Nephron progenitor cell (in vitro differentiated cells): ENCODE data around the gene DUS2.
"Not testable (repeated sequence)": the region's sequence is repeated elsewhere in the genome, so short reads cannot be mapped to it uniquely, and the experiment has no call there.

Source experiments
- DNase-seq: peaks from one replicate; pipeline ENCODE4 v3.0.0; 2021
- H3K27ac Mint-ChIP-seq: 2 replicates; pipeline ENCODE4 v1.8.0; 2021; ENCODE audit warnings: mild to moderate bottlenecking, moderate library complexity, mixed read lengths
- H3K27me3 Mint-ChIP-seq: 2 replicates; pipeline ENCODE4 v1.8.0; 2021; ENCODE audit warnings: mild to moderate bottlenecking, low read depth, mixed read lengths; ENCODE audit not compliant: poor library complexity
- H3K36me3 Mint-ChIP-seq: 2 replicates; pipeline ENCODE4 v1.8.0; 2021; ENCODE audit warnings: low read depth, mixed read lengths
- H3K4me1 Mint-ChIP-seq: 2 replicates; pipeline ENCODE4 v1.8.0; 2021; ENCODE audit warnings: mixed read lengths
- H3K4me3 Mint-ChIP-seq: 2 replicates; pipeline ENCODE4 v1.8.0; 2021; ENCODE audit warnings: mild to moderate bottlenecking, moderate library complexity, mixed read lengths
- H3K9me3 Mint-ChIP-seq: 2 replicates; pipeline ENCODE4 v1.8.0; 2021; ENCODE audit warnings: mild to moderate bottlenecking, moderate library complexity, mixed read lengths
- CTCF ChIP-seq: fragments of 200-600 bp; sonication (generic); IDR thresholded peaks from 2 replicates; pipeline ENCODE4 v1.5.0; 2021; ENCODE audit warnings: antibody characterized with exemption

The DUS2 gene

GRCh38 chr16:68113059-68113761, 90.1 kb downstream of the DUS2 start:
- TF ChIP-seq CTCF, result no peak
- Mint-ChIP-seq H3K4me3 (peak overlapping the region; percentile 6), H3K27me3 (peaks cover 5% of the 10 kb centered on the region), H3K27ac (peak overlapping the region; percentile 77), H3K9me3 (peaks cover 61% of the 10 kb centered on the region), H3K4me1 (peaks cover 11% of the 10 kb centered on the region), H3K36me3 (peaks cover 65% of the 10 kb centered on the region)
- DNase-seq, result peak; percentile 6

GRCh38 chr16:68113765-68114240, 90.7 kb downstream of the DUS2 start:
- peak overlapping the region; percentile 77 for H3K27ac Mint-ChIP-seq
- peaks cover 5% of the 10 kb centered on the region for H3K27me3 Mint-ChIP-seq
- H3K9me3 Mint-ChIP-seq, result peaks cover 55% of the 10 kb centered on the region
- no peak for DNase-seq
- no peak overlapping the region for H3K4me3 Mint-ChIP-seq
- no peak for TF ChIP-seq CTCF
- peaks cover 11% of the 10 kb centered on the region for H3K4me1 Mint-ChIP-seq
- H3K36me3 Mint-ChIP-seq, result peaks cover 64% of the 10 kb centered on the region

- H3K27ac Mint-ChIP-seq, DNase-seq, H3K4me3 Mint-ChIP-seq, H3K27me3 Mint-ChIP-seq: not testable (repeated sequence)
- Mint-ChIP-seq H3K4me1 (peaks cover 17% of the 10 kb centered on the region), H3K9me3 (peaks cover 44% of the 10 kb centered on the region), H3K36me3 (peaks cover 60% of the 10 kb centered on the region)
Measured at GRCh38 chr16:68114939-68115338, 91.9 kb downstream of the DUS2 start.

GRCh38 chr16:68115851-68116250, 92.8 kb downstream of the DUS2 start:
- no peak for TF ChIP-seq CTCF
- Mint-ChIP-seq H3K4me3 (no peak overlapping the region), H3K9me3 (peaks cover 36% of the 10 kb centered on the region), H3K27ac (no peak overlapping the region), H3K36me3 (peaks cover 53% of the 10 kb centered on the region), H3K27me3 (peaks cover 5% of the 10 kb centered on the region), H3K4me1 (peaks cover 17% of the 10 kb centered on the region)
- DNase-seq, result no peak

- H3K36me3 Mint-ChIP-seq, result peaks cover 48% of the 10 kb centered on the region
- no peak for DNase-seq
- no peak overlapping the region for H3K27ac Mint-ChIP-seq
- H3K9me3 Mint-ChIP-seq, result peaks cover 31% of the 10 kb centered on the region
- H3K4me3 Mint-ChIP-seq, result no peak overlapping the region
- no peak for TF ChIP-seq CTCF
- H3K27me3 Mint-ChIP-seq, result peaks cover 5% of the 10 kb centered on the region
- H3K4me1 Mint-ChIP-seq, result peaks cover 17% of the 10 kb centered on the region
Measured at GRCh38 chr16:68116256-68116867, 93.3 kb downstream of the DUS2 start.

- Mint-ChIP-seq H3K27me3 (peaks cover 4% of the 10 kb centered on the region), H3K27ac (peak overlapping the region; percentile 5), H3K4me1 (peaks cover 13% of the 10 kb centered on the region), H3K4me3 (no peak overlapping the region), H3K36me3 (peaks cover 48% of the 10 kb centered on the region), H3K9me3 (peaks cover 16% of the 10 kb centered on the region)
- no peak for DNase-seq
- TF ChIP-seq CTCF, result no peak
Measured at GRCh38 chr16:68117884-68118283, 94.8 kb downstream of the DUS2 start.

GRCh38 chr16:68118954-68119353, 95.9 kb downstream of the DUS2 start:
- DNase-seq, H3K27ac Mint-ChIP-seq, H3K27me3 Mint-ChIP-seq, H3K4me3 Mint-ChIP-seq, H3K4me1 Mint-ChIP-seq: not testable (repeated sequence)
- H3K9me3 Mint-ChIP-seq, result peaks cover 10% of the 10 kb centered on the region
- peaks cover 44% of the 10 kb centered on the region for H3K36me3 Mint-ChIP-seq

- peaks cover 42% of the 10 kb centered on the region for H3K36me3 Mint-ChIP-seq
- H3K9me3 Mint-ChIP-seq, H3K27me3 Mint-ChIP-seq, H3K4me1 Mint-ChIP-seq, DNase-seq, H3K4me3 Mint-ChIP-seq, H3K27ac Mint-ChIP-seq: not testable (repeated sequence)
Measured at GRCh38 chr16:68120496-68120895, 97.4 kb downstream of the DUS2 start.
